ENCODE data around the gene FOXP4. TPM values are rescaled to one million over a fixed set of nuclear protein-coding genes. Genes with fewer than 3 reads are reported as not detected.

Gene FOXP4
- total and polyA plus RNA-seq, 2 of the 13 experiments (the other 11 are each of a cell fraction or from before 2014, with no cell fraction given), result 11.0 to 12.4 TPM

DNA sequence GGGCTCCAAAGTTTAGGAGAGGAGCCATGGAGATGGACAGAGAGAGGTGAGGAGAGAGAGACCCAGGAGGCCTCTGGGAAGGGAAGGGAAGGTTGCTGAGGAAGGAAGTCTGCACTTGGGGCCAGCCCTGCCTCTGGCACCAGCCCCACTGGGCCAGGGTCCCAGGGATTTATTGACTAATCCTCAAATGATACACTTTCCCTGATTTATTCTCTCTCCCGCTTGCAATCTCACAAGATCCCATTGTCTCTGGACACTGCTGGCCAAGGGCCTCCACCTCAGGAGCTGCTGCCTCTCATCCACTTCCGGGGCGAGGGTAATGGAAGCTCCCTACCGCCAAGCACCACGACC, 43.6 kb upstream of the FOXP4 start (continued):
- TF ChIP-seq, protein P1, sequence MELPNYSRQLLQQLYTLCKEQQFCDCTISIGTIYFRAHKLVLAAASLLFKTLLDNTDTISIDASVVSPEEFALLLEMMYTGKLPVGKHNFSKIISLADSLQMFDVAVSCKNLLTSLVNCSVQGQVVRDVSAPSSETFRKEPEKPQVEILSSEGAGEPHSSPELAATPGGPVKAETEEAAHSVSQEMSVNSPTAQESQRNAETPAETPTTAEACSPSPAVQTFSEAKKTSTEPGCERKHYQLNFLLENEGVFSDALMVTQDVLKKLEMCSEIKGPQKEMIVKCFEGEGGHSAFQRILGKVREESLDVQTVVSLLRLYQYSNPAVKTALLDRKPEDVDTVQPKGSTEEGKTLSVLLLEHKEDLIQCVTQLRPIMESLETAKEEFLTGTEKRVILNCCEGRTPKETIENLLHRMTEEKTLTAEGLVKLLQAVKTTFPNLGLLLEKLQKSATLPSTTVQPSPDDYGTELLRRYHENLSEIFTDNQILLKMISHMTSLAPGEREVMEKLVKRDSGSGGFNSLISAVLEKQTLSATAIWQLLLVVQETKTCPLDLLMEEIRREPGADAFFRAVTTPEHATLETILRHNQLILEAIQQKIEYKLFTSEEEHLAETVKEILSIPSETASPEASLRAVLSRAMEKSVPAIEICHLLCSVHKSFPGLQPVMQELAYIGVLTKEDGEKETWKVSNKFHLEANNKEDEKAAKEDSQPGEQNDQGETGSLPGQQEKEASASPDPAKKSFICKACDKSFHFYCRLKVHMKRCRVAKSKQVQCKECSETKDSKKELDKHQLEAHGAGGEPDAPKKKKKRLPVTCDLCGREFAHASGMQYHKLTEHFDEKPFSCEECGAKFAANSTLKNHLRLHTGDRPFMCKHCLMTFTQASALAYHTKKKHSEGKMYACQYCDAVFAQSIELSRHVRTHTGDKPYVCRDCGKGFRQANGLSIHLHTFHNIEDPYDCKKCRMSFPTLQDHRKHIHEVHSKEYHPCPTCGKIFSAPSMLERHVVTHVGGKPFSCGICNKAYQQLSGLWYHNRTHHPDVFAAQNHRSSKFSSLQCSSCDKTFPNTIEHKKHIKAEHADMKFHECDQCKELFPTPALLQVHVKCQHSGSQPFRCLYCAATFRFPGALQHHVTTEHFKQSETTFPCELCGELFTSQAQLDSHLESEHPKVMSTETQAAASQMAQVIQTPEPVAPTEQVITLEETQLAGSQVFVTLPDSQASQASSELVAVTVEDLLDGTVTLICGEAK (IDR thresholded peaks at IDR 0.05), result no peak
- TF ChIP-seq, protein P1 (CRISPR knock-in tag; IDR thresholded peaks at IDR 0.05), result no peak
- TF ChIP-seq, protein P2, sequence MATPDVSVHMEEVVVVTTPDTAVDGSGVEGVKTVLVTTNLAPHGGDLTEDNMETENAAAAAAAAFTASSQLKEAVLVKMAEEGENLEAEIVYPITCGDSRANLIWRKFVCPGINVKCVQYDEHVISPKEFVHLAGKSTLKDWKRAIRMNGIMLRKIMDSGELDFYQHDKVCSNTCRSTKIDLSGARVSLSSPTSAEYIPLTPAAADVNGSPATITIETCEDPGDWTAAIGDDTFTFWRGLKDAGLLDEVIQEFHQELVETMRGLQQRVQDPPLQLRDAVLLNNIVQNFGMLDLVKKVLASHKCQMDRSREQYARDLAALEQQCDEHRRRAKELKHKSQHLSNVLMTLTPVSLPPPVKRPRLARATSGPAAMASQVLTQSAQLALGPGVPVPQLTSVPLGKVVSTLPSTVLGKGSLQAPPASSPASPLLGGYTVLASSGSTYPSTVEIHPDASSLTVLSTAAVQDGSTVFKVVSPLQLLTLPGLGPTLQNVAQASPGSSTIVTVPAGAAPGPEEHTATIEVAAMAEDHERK (CRISPR knock-in tag; IDR thresholded peaks at IDR 0.05; ENCODE audit: low read depth), result no peak
- no peak for TF ChIP-seq ZNF883 (CRISPR knock-in tag; IDR thresholded peaks at IDR 0.05; ENCODE audit: not compliant biosample characterization)
- no peak for TF ChIP-seq MTF2 (CRISPR knock-in tag; IDR thresholded peaks at IDR 0.05; ENCODE audit: borderline replicate concordance)
- no peak for TF ChIP-seq ZNF282 (IDR thresholded peaks at IDR 0.05; ENCODE audit: partially characterized antibody)
- no peak for TF ChIP-seq U2AF2 (IDR thresholded peaks at IDR 0.05; ENCODE audit: low read depth, low read length)
- TF ChIP-seq PHF20 (CRISPR knock-in tag; IDR thresholded peaks at IDR 0.05), result peak; percentile 55
- TF ChIP-seq ZNF253 (CRISPR knock-in tag; IDR thresholded peaks at IDR 0.05; ENCODE audit: borderline replicate concordance), result no peak
- TF ChIP-seq ZNF430 (CRISPR knock-in tag; IDR thresholded peaks at IDR 0.05), result peak; percentile 50; the same call in 1 of the 2 replicates
- no peak for TF ChIP-seq REXO4 (CRISPR knock-in tag; IDR thresholded peaks at IDR 0.05; ENCODE audit: borderline replicate concordance)
- TF ChIP-seq, protein P3, sequence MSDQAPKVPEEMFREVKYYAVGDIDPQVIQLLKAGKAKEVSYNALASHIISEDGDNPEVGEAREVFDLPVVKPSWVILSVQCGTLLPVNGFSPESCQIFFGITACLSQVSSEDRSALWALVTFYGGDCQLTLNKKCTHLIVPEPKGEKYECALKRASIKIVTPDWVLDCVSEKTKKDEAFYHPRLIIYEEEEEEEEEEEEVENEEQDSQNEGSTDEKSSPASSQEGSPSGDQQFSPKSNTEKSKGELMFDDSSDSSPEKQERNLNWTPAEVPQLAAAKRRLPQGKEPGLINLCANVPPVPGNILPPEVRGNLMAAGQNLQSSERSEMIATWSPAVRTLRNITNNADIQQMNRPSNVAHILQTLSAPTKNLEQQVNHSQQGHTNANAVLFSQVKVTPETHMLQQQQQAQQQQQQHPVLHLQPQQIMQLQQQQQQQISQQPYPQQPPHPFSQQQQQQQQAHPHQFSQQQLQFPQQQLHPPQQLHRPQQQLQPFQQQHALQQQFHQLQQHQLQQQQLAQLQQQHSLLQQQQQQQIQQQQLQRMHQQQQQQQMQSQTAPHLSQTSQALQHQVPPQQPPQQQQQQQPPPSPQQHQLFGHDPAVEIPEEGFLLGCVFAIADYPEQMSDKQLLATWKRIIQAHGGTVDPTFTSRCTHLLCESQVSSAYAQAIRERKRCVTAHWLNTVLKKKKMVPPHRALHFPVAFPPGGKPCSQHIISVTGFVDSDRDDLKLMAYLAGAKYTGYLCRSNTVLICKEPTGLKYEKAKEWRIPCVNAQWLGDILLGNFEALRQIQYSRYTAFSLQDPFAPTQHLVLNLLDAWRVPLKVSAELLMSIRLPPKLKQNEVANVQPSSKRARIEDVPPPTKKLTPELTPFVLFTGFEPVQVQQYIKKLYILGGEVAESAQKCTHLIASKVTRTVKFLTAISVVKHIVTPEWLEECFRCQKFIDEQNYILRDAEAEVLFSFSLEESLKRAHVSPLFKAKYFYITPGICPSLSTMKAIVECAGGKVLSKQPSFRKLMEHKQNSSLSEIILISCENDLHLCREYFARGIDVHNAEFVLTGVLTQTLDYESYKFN (CRISPR knock-in tag; conservative IDR thresholded peaks at IDR 0.05), result no peak
- TF ChIP-seq SIX1 (CRISPR knock-in tag; IDR thresholded peaks at IDR 0.05; ENCODE audit: borderline replicate concordance), result no peak
- 0 out of 2 replicates have a peak, but pooled peaks have one; percentile 35 for TF ChIP-seq ZIK1 (CRISPR knock-in tag; IDR thresholded peaks at IDR 0.05; ENCODE audit: borderline replicate concordance, low read depth)
- TF ChIP-seq, protein P4, sequence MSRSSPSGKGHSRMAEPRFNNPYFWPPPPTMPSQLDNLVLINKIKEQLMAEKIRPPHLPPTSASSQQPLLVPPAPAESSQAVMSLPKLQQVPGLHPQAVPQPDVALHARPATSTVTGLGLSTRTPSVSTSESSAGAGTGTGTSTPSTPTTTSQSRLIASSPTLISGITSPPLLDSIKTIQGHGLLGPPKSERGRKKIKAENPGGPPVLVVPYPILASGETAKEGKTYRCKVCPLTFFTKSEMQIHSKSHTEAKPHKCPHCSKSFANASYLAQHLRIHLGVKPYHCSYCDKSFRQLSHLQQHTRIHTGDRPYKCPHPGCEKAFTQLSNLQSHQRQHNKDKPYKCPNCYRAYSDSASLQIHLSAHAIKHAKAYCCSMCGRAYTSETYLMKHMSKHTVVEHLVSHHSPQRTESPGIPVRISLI (CRISPR knock-in tag; IDR thresholded peaks at IDR 0.05; ENCODE audit: borderline replicate concordance), result no peak

Data from HepG2 (cell line).